Erythroblast (primary cell): ENCODE results near the gene SYT1.

Source experiments
- GATA1 ChIP-seq: IDR thresholded peaks from 2 replicates; pipeline ENCODE4 v1.6.1; 2011; ENCODE audit warnings: low read depth, mild to moderate bottlenecking, control low read depth, low read length, moderate library complexity
- POLR2A ChIP-seq: IDR thresholded peaks from 2 replicates; pipeline ENCODE4 v1.6.1; 2011; ENCODE audit warnings: mild to moderate bottlenecking, low read length

GRCh38 chr12:79411791-79412190 is 547.2 kb downstream of the SYT1 start:
- TF ChIP-seq POLR2A, result no peak
- no peak for TF ChIP-seq GATA1
